ENCODE measurements around the gene TADA2A.
"Not testable (repeated sequence)": the region's sequence is repeated elsewhere in the genome, so short reads cannot be mapped to it uniquely, and the experiment has no call there.

The TADA2A gene

GRCh38 chr17:37399265-37399803 lies 7.4 kb upstream of the TADA2A start:
- DNase-seq (ENCODE audit: low read depth): no peak

GRCh38 chr17:37400505-37400904 lies 6.2 kb upstream of the TADA2A start:
- DNase-seq (ENCODE audit: low read depth): no peak

GRCh38 chr17:37405522-37405921 lies 1.2 kb upstream of the TADA2A start:
- DNase-seq (ENCODE audit: low read depth): not testable (repeated sequence)

- DNase-seq (ENCODE audit: low read depth): no peak
Measured at GRCh38 chr17:37405955-37406634, 591 bp upstream of the TADA2A start.

GRCh38 chr17:37408145-37408479 lies 1.4 kb downstream of the TADA2A start:
- not testable (repeated sequence) for DNase-seq (ENCODE audit: low read depth)

GRCh38 chr17:37410357-37410756 lies 3.7 kb downstream of the TADA2A start:
- no peak for DNase-seq (ENCODE audit: low read depth)

GRCh38 chr17:37413875-37414519 lies 7.3 kb downstream of the TADA2A start:
- DNase-seq (ENCODE audit: low read depth): no peak

GRCh38 chr17:37417852-37418251 lies 11.2 kb downstream of the TADA2A start:
- DNase-seq (ENCODE audit: low read depth): no peak

- no peak for DNase-seq (ENCODE audit: low read depth)
Measured at GRCh38 chr17:37422971-37423625, 16.4 kb downstream of the TADA2A start.

- DNase-seq (ENCODE audit: low read depth): no peak
Measured at GRCh38 chr17:37425268-37425667, 18.6 kb downstream of the TADA2A start.

- DNase-seq (ENCODE audit: low read depth): no peak
Measured at GRCh38 chr17:37429039-37429438, 22.4 kb downstream of the TADA2A start.

GRCh38 chr17:37429453-37429852 lies 22.8 kb downstream of the TADA2A start:
- DNase-seq (ENCODE audit: low read depth): no peak

- DNase-seq (ENCODE audit: low read depth): no peak
Measured at GRCh38 chr17:37430051-37430627, 23.5 kb downstream of the TADA2A start.

GRCh38 chr17:37432671-37433070 lies 26.0 kb downstream of the TADA2A start:
- DNase-seq (ENCODE audit: low read depth): no peak

- no peak for DNase-seq (ENCODE audit: low read depth)
Measured at GRCh38 chr17:37438141-37438540, 31.5 kb downstream of the TADA2A start.

- no peak for DNase-seq (ENCODE audit: low read depth)
Measured at GRCh38 chr17:37440424-37440823, 33.7 kb downstream of the TADA2A start.

- not testable (repeated sequence) for DNase-seq (ENCODE audit: low read depth)
Measured at GRCh38 chr17:37441369-37442014, 34.8 kb downstream of the TADA2A start.

- no peak for DNase-seq (ENCODE audit: low read depth)
Measured at GRCh38 chr17:37446027-37446426, 39.3 kb downstream of the TADA2A start.

- no peak for DNase-seq (ENCODE audit: low read depth)
Measured at GRCh38 chr17:37447641-37448040, 41.0 kb downstream of the TADA2A start.

- no peak for DNase-seq (ENCODE audit: low read depth)
Measured at GRCh38 chr17:37450112-37450511, 43.4 kb downstream of the TADA2A start.

- not testable (repeated sequence) for DNase-seq (ENCODE audit: low read depth)
Measured at GRCh38 chr17:37457801-37458200, 51.1 kb downstream of the TADA2A start.

- peak; percentile 33 for DNase-seq (ENCODE audit: low read depth)
Measured at GRCh38 chr17:37458805-37459204, 52.1 kb downstream of the TADA2A start.
